Skeletal muscle tissue (tissue), 4 donors: Measurements from ENCODE around the gene DPH2. TPM values are rescaled to one million over a fixed set of nuclear protein-coding genes. Genes with fewer than 3 reads are reported as not detected.
A peak's percentile ranks its signal among the peaks of the same experiment; 100 is the strongest.

Experiments
- H3K27ac ChIP-seq: one replicate; pipeline ENCODE4 v1.7.0; 2013; ENCODE audit warnings: mild to moderate bottlenecking, low read depth, low read length, inconsistent platforms
- H3K27me3 ChIP-seq, 3 donors: one replicate each; pipeline ENCODE4 v1.7.0; 2013; ENCODE audit warnings: low read length in 3 of 3; ENCODE audit not compliant: control insufficient read depth in 3 of 3, insufficient read depth in 3 of 3
- H3K36me3 ChIP-seq, 3 donors: one replicate each; pipeline ENCODE4 v1.7.0; 2013; ENCODE audit warnings: low read length in 3 of 3; ENCODE audit not compliant: control insufficient read depth in 3 of 3, insufficient read depth in 3 of 3
- H3K4me1 ChIP-seq, 3 donors: one replicate each; pipeline ENCODE4 v1.7.0; 2013; ENCODE audit warnings: low read length in 3 of 3, mild to moderate bottlenecking in 3 of 3; ENCODE audit not compliant: control insufficient read depth in 3 of 3, insufficient read depth in 3 of 3
- H3K4me3 ChIP-seq, 3 donors: one replicate each; pipeline ENCODE4 v1.7.0; 2013; ENCODE audit warnings: low read length in 3 of 3
- H3K9ac ChIP-seq, 3 donors: one replicate each; pipeline ENCODE4 v1.7.0; 2013; ENCODE audit warnings: low read length in 3 of 3, mild to moderate bottlenecking in 3 of 3, moderate library complexity in 2 of 3, low read depth in 1 of 3
- H3K9me3 ChIP-seq, 3 donors: one replicate each; pipeline ENCODE4 v1.7.0; 2013; ENCODE audit warnings: low read length in 3 of 3; ENCODE audit not compliant: control insufficient read depth in 3 of 3
- total RNA-seq: library from RNA; depleted of rRNA; stranded (reverse); fragments of >200 nt; gene quantifications from one replicate; pipeline ENCODE4 v1.2.3, GENCODE V29; 2014
- donor health status: Osteomylitis.

The DPH2 gene
- total RNA-seq, 1 donor from 2014 or later = 9.9 TPM

DNA sequence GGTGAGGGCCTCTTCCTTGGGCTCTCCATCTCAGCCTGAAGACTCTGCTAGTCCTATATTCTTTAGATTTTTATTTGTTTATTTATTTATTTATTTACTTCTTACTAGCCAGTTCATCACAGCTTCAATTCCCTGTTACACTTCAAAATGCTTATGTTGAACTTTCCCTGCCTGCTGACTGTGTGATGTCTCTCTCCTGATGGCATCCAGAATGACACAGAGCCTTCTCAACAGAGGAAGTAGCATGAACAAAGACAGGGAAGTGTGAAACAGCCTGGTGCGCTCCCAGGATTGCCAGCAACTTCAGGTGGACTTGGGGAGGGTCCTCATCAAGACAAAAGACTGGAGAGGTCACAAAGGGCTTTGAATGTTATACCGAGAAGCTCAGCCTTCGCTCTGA is 27.4 kb upstream of the DPH2 start:
- H3K9ac ChIP-seq = no peak overlapping the region
- H3K9me3 ChIP-seq = no peaks in the 10 kb centered on the region
- H3K4me3 ChIP-seq = no peak overlapping the region
- H3K27ac ChIP-seq = no peak overlapping the region
- no peaks in the 10 kb centered on the region for H3K27me3 ChIP-seq
- no peaks in the 10 kb centered on the region for H3K36me3 ChIP-seq
- H3K4me1 ChIP-seq = peaks cover 21 to 26% (median 25%) of the 10 kb centered on the region in 3 donors

DNA sequence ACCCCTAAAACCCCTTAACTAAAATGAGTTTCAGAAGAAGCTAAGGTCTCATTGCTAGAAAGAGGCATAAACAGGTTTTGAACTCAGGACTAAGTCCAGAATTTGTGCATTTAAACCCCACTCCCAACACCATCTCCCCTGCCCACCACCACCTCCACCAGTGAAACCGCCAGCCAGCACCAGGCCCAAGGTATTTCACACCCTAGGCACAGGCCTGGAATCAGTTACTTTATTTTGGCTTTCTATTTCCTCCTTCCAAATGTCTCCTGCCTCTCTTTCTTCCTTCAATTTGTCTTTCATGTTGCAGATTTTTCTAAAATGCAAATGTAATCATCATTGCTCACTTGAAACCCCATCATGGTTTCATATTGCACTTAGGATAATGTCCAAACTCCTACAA is 24.9 kb upstream of the DPH2 start:
- Histone ChIP-seq H3K9ac (no peak overlapping the region), H3K36me3 (peaks cover 6% of the 10 kb centered on the region in 3 donors), H3K9me3 (no peaks in the 10 kb centered on the region), H3K4me1 (peaks cover 30 to 42% (median 37%) of the 10 kb centered on the region in 3 donors), H3K4me3 (no peak overlapping the region), H3K27me3 (no peaks in the 10 kb centered on the region), H3K27ac (no peak overlapping the region)

DNA sequence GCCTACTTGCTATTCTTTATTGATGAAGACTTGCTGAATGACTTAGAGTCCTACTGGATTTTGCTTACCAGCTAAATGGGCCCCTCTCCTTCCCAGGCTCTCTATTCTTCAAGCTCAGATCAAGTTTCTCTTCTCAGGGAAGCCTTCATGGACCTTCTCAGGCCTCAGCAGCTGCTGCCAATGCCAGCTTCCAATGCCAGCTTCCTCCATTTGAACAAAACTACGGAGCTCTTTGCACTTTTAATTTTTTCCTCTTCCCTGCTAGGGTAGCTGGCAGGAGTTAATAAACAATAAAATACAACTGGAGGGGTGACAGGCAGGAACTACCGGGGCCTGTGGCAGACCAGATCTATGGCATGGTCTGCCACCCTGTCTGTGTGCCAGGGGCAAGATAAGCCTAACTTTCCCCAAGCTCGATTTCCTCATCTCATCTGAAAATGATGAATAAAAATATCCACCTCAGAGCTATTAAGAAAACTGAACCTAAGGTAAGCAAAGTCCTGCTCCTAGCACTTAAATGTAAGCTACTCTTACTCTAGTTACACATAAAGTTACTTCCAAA is 24.1 kb upstream of the DPH2 start:
- Histone ChIP-seq H3K27ac (peak overlapping the region; percentile 100), H3K27me3 (no peaks in the 10 kb centered on the region), H3K4me3 (peak overlapping the region; percentile 95 to 99 (median 96)), H3K4me1 (peaks cover 37 to 51% (median 46%) of the 10 kb centered on the region in 3 donors), H3K9me3 (no peaks in the 10 kb centered on the region), H3K9ac (peak overlapping the region; percentile 78 to 100 (median 100)), H3K36me3 (peaks cover 13 to 15% (median 14%) of the 10 kb centered on the region in 3 donors)

DNA sequence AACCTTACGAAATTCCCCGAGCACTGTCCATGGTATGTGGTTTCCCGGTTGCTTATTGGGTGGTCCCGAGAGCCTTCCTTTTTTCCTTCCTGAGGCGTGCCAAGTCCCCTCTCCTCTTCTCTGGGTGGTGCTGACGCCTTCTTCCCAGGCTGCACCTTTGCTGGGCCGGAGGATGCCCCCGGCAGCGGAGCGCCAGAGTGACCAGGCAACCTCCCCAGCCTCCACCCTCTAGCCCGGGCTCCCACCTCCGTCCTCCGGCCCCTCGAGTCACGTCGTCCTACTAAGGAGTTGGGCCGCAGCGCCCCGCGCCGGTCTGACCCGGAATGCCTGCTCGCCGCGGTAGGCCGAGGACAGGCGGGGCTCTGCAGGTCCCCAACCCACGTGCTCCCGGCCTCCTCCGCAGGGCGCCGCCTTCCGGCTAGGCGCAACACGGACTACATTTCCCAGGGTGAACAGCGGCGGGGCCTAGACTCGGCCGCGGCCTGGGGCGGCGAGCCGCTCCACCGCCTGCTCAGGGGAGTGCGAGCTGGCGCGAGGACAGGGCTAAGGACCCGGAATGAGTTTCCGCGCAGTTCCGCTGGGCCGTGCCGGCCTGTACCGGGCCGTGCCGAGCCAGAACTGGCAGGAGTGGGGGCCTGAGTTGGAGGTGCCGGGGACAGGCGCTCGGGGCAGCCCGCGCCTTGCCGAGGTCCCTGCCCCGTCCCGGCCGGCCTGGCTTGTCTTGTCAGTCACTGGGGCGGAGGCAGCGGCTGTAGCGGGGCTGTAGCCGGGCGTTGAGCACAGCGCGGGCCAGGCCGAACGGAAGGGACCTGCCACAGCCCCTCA is 23.4 kb upstream of the DPH2 start, which contains the start of gene IPO13:
Gene IPO13 (plus strand): TSS at position 715 of the 825 bp plus-strand sequence. CDS start 651 bp downstream, outside the sequence.
- H3K9ac ChIP-seq = peak within 1 kb of the TSS; percentile 100
- no peaks in the 10 kb centered on the region for H3K9me3 ChIP-seq
- peak within 1 kb of the TSS; percentile 95 to 99 (median 96) for H3K4me3 ChIP-seq
- no peaks in the 10 kb centered on the region for H3K27me3 ChIP-seq
- peaks cover 16 to 19% (median 16%) of the 10 kb centered on the region in 3 donors for H3K36me3 ChIP-seq
- H3K4me1 ChIP-seq = peaks cover 44 to 58% (median 53%) of the 10 kb centered on the region in 3 donors
- H3K27ac ChIP-seq = peak within 1 kb of the TSS; percentile 100

DNA sequence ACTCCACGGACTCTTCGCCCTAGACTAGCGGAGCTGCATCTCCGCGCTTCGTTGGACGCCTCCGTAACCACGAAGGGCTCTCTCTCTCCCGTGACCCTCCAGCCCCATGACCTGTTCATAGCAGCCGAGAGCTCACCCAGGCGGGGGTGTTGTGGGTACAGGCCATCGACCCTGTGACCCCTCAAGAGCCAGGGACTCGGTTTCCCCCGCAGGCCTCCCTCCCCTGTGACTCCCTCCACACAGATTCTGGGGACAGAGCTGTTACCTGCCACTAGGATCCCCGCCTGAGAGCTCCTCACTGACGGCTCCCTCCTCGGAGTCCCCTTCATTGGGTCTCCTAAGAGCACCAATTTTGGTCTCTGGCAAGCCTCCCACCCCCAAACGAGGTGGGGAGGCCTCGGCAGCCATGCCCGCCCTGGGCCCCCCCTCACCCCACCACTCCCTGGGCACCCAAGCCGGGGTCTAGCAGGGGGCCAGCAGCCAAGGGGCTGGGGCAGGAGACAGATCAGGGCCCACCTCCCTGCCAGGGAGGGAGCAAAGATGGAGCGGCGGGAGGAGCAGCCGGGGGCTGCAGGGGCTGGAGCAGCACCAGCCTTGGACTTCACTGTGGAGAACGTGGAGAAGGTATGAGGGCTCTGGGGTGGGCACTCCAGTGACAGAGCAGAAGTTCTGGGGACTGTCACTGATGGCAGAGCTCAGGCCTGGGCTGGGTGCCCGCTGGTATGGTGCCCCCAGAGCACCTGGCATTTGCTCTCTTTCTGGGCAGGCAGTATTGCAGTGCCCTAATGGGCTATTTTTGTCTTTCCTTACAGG is 22.5 kb upstream of the DPH2 start:
- peaks cover 50 to 63% (median 58%) of the 10 kb centered on the region in 3 donors for H3K4me1 ChIP-seq
- peak overlapping the region; percentile 95 to 99 (median 96) for H3K4me3 ChIP-seq
- H3K27ac ChIP-seq = peak overlapping the region; percentile 100
- peaks cover 16 to 19% (median 16%) of the 10 kb centered on the region in 3 donors for H3K36me3 ChIP-seq
- no peaks in the 10 kb centered on the region for H3K27me3 ChIP-seq
- H3K9ac ChIP-seq = peak overlapping the region; percentile 100
- H3K9me3 ChIP-seq = no peaks in the 10 kb centered on the region

DNA sequence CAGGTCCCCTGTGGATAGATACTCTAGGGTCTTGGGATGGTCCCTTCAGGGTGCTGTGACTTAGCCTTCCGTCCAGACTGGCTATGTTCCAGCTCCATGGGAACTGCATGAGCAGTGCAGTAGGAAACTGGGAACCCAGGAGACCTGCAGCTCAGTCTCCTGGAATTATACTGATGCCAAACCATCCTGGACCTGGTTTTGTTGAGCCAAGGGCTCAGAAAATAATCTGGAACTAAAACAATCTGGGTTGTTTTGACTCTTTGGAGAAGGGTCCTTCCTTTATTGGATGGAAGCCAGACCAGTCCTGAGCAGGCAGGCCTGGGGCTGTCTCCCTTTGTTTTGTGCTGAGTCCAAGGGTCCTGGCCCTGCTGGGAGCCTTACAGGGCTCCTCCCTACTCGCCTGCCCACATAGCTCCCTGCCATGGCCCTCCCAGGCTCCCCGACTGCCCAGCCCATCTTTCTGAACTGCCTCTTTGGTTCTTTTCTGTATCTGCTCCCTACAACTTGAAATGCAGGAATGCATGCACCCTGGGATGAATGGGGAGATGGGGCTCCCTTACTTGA is 21.9 kb upstream of the DPH2 start:
- Histone ChIP-seq H3K9me3 (no peaks in the 10 kb centered on the region), H3K4me1 (peaks cover 55 to 67% (median 59%) of the 10 kb centered on the region in 3 donors), H3K27ac (peak overlapping the region; percentile 100), H3K27me3 (no peaks in the 10 kb centered on the region), H3K36me3 (peaks cover 16 to 19% (median 16%) of the 10 kb centered on the region in 3 donors), H3K4me3 (peak overlapping the region; percentile 95 to 99 (median 96)), H3K9ac (peak overlapping the region; percentile 100)

DNA sequence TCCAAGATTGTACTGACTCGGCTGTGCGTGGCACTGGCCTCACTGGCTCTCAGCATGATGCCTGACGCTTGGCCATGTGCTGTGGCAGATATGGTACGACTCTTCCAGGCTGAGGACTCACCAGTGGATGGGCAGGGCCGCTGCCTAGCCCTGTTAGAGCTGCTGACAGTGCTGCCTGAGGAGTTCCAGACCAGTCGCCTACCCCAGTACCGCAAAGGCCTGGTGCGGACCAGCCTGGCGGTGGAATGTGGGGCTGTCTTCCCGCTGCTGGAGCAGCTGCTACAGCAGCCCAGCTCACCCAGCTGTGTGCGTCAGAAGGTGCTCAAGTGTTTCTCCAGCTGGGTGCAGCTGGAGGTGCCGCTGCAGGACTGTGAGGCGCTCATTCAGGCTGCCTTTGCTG is 20.1 kb upstream of the DPH2 start:
- no peaks in the 10 kb centered on the region for H3K9me3 ChIP-seq
- H3K27me3 ChIP-seq = no peaks in the 10 kb centered on the region
- peaks cover 16 to 23% (median 20%) of the 10 kb centered on the region in 3 donors for H3K36me3 ChIP-seq
- peaks cover 72 to 80% (median 72%) of the 10 kb centered on the region in 3 donors for H3K4me1 ChIP-seq
- peak overlapping the region; percentile 100 for H3K27ac ChIP-seq
- H3K4me3 ChIP-seq = peak overlapping the region; percentile 35 to 96 (median 60)
- peak overlapping the region in 1 of 3 donors; percentile 100 for H3K9ac ChIP-seq

DNA sequence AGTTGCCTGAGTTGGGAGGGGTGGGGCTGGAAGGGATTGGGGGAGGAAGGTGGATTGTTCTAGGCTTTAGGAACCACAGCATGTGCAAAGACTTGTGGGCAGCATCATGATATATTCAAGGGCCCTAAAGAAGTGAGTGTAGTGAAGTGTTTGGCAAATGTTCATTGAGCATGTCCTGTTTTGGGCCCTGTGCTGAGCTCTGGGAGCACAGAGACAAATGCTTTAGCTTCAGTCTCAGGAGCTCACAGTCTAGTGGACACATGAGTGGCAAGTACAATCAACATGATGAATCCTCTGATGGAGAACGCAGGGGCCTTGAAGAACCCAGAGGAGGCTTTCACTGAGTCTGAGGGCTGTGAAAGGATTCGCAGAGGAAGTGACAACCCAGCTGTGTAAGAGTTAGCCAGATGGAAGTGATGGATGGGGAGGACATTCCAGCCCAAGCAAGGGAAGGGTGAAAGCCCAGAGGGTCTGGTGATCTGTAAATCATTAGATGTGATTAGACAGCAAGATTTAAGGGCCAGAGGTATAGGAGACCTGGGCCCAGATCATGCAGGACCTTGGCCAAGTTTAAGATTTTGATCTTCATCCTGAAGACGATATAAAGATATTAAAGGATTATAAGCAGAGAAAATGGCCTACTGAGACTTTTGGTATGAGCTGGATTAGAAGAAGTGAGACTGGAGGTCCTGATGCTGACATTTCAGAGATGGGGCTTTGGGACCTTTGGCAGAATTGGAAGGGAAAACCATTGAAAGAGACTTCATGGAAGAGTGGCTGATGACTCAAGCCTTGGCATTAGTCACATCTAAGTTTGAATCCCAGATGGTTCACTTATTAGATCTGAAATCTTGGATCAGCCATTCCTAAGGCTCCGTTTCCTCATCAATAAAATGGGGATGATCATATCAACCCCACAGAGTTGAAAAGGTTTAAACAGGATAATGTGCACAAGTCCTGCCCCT is 18.5 kb upstream of the DPH2 start:
- no peaks in the 10 kb centered on the region for H3K9me3 ChIP-seq
- H3K36me3 ChIP-seq = peaks cover 19 to 27% (median 23%) of the 10 kb centered on the region in 3 donors
- H3K4me3 ChIP-seq = peak overlapping the region in 1 of 3 donors; percentile 4
- H3K9ac ChIP-seq = peak overlapping the region in 2 of 3 donors; percentile 12 to 100
- H3K27me3 ChIP-seq = no peaks in the 10 kb centered on the region
- H3K27ac ChIP-seq = no peak overlapping the region
- H3K4me1 ChIP-seq = peaks cover 70 to 75% (median 73%) of the 10 kb centered on the region in 3 donors
